ENCODE results near the gene PARD3. TPM values are rescaled to one million over a fixed set of nuclear protein-coding genes. Genes with fewer than 3 reads are reported as not detected.

Gene PARD3
- total and polyA plus RNA-seq, 2 experiments from 2014 or later: 47.2 to 59.7 TPM

DNA sequence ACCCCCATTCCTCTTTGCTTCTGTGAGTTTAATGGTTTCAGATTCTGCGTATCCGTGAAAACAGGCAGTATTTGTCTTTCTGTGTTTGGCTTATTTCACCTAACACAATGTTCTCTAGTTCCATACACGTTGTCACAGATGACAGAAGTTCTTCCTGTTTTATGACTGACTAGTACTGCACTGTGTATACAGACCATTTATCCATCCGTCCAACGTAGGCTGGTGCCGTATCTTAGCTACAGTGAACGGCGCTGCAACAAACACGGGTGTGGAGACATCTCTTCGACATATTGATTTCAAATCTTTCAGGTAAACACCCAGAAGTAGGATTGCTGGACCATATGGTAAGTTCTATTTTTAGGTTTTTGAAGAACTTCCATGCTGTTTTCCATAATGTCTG lies 181.7 kb downstream of the PARD3 start:
- WGBS (ENCODE audit: low lambda C conversion rate, missing lambda C conversion rate): 82% methylated on average over 10 of the region's 10 CpGs
- no peak for TF ChIP-seq CTCF (IDR thresholded peaks at IDR 0.05; ENCODE audit: poor library complexity)
- no peak for TF ChIP-seq EZH2phosphoT487 (IDR thresholded peaks at IDR 0.05; ENCODE audit: low read depth, severe bottlenecking, unreplicated experiment)
- no peak for TF ChIP-seq EZH2 (IDR thresholded peaks at IDR 0.05; ENCODE audit: borderline replicate concordance)
- Histone ChIP-seq H3K4me1 (ENCODE audit: insufficient read depth) (peaks cover 16% of the 10 kb centered on the region), H3K4me2 (no peak overlapping the region), H3K9me2 (replicated peaks; ENCODE audit: insufficient read depth) (no peaks in the 10 kb centered on the region), H3K27me3 (no peaks in the 10 kb centered on the region), H2AFZ (no peak overlapping the region), H3K9me3 (ENCODE audit: low read depth) (no peaks in the 10 kb centered on the region), H3K36me3 (replicated peaks; ENCODE audit: insufficient read depth, low read depth) (no peaks in the 10 kb centered on the region), H3K79me2 (peaks cover 60% of the 10 kb centered on the region), H3K4me3 (no peak overlapping the region), H4K20me1 (ENCODE audit: insufficient read depth, poor library complexity, severe bottlenecking) (peaks cover 6% of the 10 kb centered on the region), H3K27ac (no peak overlapping the region)
- DNase-seq (ENCODE audit: low spot score): no peak

DNA sequence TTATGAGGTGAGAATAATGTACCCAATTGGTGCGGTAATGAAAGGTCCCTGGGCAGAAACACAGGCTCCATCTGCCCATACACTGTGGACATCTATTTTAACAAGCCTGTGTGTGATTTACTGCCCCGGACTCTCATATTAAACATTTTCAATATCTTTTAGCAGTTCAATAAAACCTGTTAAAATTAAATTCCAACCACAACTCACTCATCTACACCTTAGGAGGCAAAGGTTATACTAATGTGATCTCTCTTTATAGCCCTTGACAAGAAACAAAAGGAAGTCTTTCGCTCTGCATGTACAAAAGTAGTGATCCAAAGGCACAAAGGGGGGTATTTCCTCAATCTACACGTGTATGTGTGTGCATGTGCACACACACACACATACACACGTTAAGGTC lies 186.0 kb downstream of the PARD3 start:
- H3K9me3 ChIP-seq (ENCODE audit: low read depth): no peaks in the 10 kb centered on the region
- no peak overlapping the region for H3K4me3 ChIP-seq
- H3K27ac ChIP-seq: no peak overlapping the region
- DNase-seq (ENCODE audit: low spot score): no peak
- no peak for TF ChIP-seq EZH2 (IDR thresholded peaks at IDR 0.05; ENCODE audit: borderline replicate concordance)
- no peaks in the 10 kb centered on the region for H3K9me2 ChIP-seq (replicated peaks; ENCODE audit: insufficient read depth)
- H3K36me3 ChIP-seq (replicated peaks; ENCODE audit: insufficient read depth, low read depth): no peaks in the 10 kb centered on the region
- H4K20me1 ChIP-seq (ENCODE audit: insufficient read depth, poor library complexity, severe bottlenecking): no peaks in the 10 kb centered on the region
- H3K27me3 ChIP-seq: no peaks in the 10 kb centered on the region
- H3K4me2 ChIP-seq: no peak overlapping the region
- H3K4me1 ChIP-seq (ENCODE audit: insufficient read depth): peaks cover 15% of the 10 kb centered on the region
- H2AFZ ChIP-seq: no peak overlapping the region
- WGBS (ENCODE audit: low lambda C conversion rate, missing lambda C conversion rate): 81% methylated on average over 5 of the region's 5 CpGs
- peaks cover 53% of the 10 kb centered on the region for H3K79me2 ChIP-seq

DNA sequence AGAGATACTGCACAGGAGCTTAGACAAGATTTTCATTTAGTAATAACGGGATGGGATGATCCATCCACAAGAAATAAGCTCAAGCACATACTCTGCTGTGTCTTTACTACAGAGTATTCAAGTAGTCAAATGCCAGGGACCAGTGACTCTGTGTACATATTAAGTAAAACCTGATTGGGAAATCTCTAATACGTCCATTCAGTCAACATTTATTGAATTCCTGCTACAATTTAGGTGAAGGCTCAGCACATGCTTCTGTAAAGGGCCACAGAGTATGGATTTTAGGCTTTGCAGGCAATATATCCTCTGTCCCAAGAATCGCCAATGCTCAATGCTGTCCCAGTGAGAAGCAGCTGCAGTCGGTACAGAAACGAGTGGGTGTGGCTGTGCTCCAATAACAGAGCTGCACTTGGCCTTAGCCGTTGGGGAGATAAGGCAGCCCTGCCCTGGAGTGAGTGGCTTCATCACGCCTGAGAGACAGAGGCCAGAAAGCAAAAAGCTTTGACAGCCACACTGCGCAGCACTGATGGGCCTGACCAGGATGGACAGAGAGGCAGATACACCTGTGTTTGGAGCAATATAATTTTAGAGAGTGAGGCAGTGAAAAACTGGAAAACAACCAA lies 186.8 kb downstream of the PARD3 start:
- Histone ChIP-seq H3K36me3 (replicated peaks; ENCODE audit: insufficient read depth, low read depth) (no peaks in the 10 kb centered on the region), H3K27ac (no peak overlapping the region), H3K9me3 (ENCODE audit: low read depth) (no peaks in the 10 kb centered on the region), H3K4me2 (no peak overlapping the region), H2AFZ (no peak overlapping the region), H3K4me3 (no peak overlapping the region), H4K20me1 (ENCODE audit: insufficient read depth, poor library complexity, severe bottlenecking) (no peaks in the 10 kb centered on the region), H3K27me3 (no peaks in the 10 kb centered on the region), H3K9me2 (replicated peaks; ENCODE audit: insufficient read depth) (no peaks in the 10 kb centered on the region), H3K79me2 (peaks cover 55% of the 10 kb centered on the region), H3K4me1 (ENCODE audit: insufficient read depth) (peaks cover 15% of the 10 kb centered on the region)
- peak; percentile 62 for DNase-seq (ENCODE audit: low spot score)
- TF ChIP-seq CTCF (IDR thresholded peaks at IDR 0.05; ENCODE audit: poor library complexity) (no peak), EZH2 (IDR thresholded peaks at IDR 0.05; ENCODE audit: borderline replicate concordance) (no peak), EZH2phosphoT487 (IDR thresholded peaks at IDR 0.05; ENCODE audit: low read depth, severe bottlenecking, unreplicated experiment) (no peak)
- WGBS (ENCODE audit: low lambda C conversion rate, missing lambda C conversion rate): 41% methylated on average over 8 of the region's 8 CpGs

DNA sequence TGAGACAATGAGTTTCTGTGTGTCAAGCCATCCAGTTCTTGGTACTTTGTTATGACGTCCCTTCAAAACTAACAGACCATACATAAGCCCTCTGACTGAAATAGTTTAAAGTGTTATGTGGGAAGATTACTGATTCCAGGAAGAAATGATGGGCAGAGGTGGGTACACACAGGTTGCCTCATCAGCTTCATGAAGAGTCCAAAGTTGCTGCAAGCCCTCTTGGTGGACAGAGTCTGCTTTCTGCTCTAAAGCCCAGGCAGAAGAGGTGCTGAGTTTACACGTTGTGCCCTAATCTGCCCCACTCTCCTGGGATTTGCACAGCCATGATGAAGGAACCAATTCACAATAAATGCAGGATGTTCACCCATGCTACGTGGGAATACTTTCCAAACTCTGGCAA lies 187.4 kb downstream of the PARD3 start:
- no peaks in the 10 kb centered on the region for H3K9me3 ChIP-seq (ENCODE audit: low read depth)
- H3K79me2 ChIP-seq: peaks cover 59% of the 10 kb centered on the region
- no peak for TF ChIP-seq CTCF (IDR thresholded peaks at IDR 0.05; ENCODE audit: poor library complexity)
- TF ChIP-seq EZH2 (IDR thresholded peaks at IDR 0.05; ENCODE audit: borderline replicate concordance): no peak
- TF ChIP-seq EZH2phosphoT487 (IDR thresholded peaks at IDR 0.05; ENCODE audit: low read depth, severe bottlenecking, unreplicated experiment): no peak
- H3K9me2 ChIP-seq (replicated peaks; ENCODE audit: insufficient read depth): no peaks in the 10 kb centered on the region
- H4K20me1 ChIP-seq (ENCODE audit: insufficient read depth, poor library complexity, severe bottlenecking): no peaks in the 10 kb centered on the region
- DNase-seq (ENCODE audit: low spot score): no peak
- H3K4me1 ChIP-seq (ENCODE audit: insufficient read depth): peaks cover 15% of the 10 kb centered on the region
- no peak overlapping the region for H3K27ac ChIP-seq
- H3K4me3 ChIP-seq: no peak overlapping the region
- no peaks in the 10 kb centered on the region for H3K36me3 ChIP-seq (replicated peaks; ENCODE audit: insufficient read depth, low read depth)
- 87% methylated on average over 3 of the region's 3 CpGs for WGBS (ENCODE audit: low lambda C conversion rate, missing lambda C conversion rate)
- no peak overlapping the region for H3K4me2 ChIP-seq
- no peak overlapping the region for H2AFZ ChIP-seq
- H3K27me3 ChIP-seq: no peaks in the 10 kb centered on the region
